HUES6 (cell line): ENCODE data around the gene CDS1.

ENCODE experiments used
- H3K27ac ChIP-seq: 2 replicates; pipeline ENCODE4 v1.7.0; 2013; ENCODE audit warnings: low read depth, mild to moderate bottlenecking, low read length, inconsistent platforms
- H3K27me3 ChIP-seq: 2 replicates; pipeline ENCODE4 v1.6.1; 2013; ENCODE audit warnings: low read length; ENCODE audit not compliant: control insufficient read depth, insufficient read depth
- H3K36me3 ChIP-seq: 2 replicates; pipeline ENCODE4 v1.6.1; 2013; ENCODE audit warnings: low read length; ENCODE audit not compliant: control insufficient read depth, insufficient read depth
- H3K4me1 ChIP-seq: 2 replicates; pipeline ENCODE4 v1.6.1; 2013; ENCODE audit warnings: low read length; ENCODE audit not compliant: control insufficient read depth, insufficient read depth
- H3K4me3 ChIP-seq: 2 replicates; pipeline ENCODE4 v1.5.1; 2013; ENCODE audit warnings: low read depth, low read length
- H3K9ac ChIP-seq: one replicate; pipeline ENCODE4 v1.6.1; 2013; ENCODE audit warnings: mild to moderate bottlenecking, low read length
- H3K9me3 ChIP-seq: 2 replicates; pipeline ENCODE4 v1.6.1; 2013; ENCODE audit warnings: low read depth, low read length; ENCODE audit not compliant: control insufficient read depth, insufficient read depth

Gene CDS1

GRCh38 chr4:84574069-84574720 is 8.7 kb upstream of the CDS1 start:
- Histone ChIP-seq H3K27ac (no peak overlapping the region), H3K36me3 (no peaks in the 10 kb centered on the region), H3K9ac (no peak overlapping the region), H3K9me3 (no peaks in the 10 kb centered on the region), H3K4me3 (no peak overlapping the region), H3K27me3 (no peaks in the 10 kb centered on the region), H3K4me1 (peaks cover 20% of the 10 kb centered on the region)

- Histone ChIP-seq H3K4me3 (no peak overlapping the region), H3K9ac (no peak overlapping the region)
Measured at GRCh38 chr4:84578540-84579402, 4.2 kb upstream of the CDS1 start.

GRCh38 chr4:84579403-84579776 is 3.5 kb upstream of the CDS1 start:
- Histone ChIP-seq H3K9ac (no peak overlapping the region), H3K27me3 (peaks cover 31% of the 10 kb centered on the region), H3K9me3 (no peaks in the 10 kb centered on the region), H3K27ac (no peak overlapping the region), H3K4me1 (peaks cover 23% of the 10 kb centered on the region), H3K4me3 (no peak overlapping the region), H3K36me3 (no peaks in the 10 kb centered on the region)

More at GRCh38 chr4:84578540-84579402, 4.2 kb upstream of the CDS1 start:
- Histone ChIP-seq H3K9me3 (no peaks in the 10 kb centered on the region), H3K27ac (no peak overlapping the region), H3K4me1 (peaks cover 24% of the 10 kb centered on the region), H3K27me3 (peaks cover 25% of the 10 kb centered on the region), H3K36me3 (no peaks in the 10 kb centered on the region)

DNA sequence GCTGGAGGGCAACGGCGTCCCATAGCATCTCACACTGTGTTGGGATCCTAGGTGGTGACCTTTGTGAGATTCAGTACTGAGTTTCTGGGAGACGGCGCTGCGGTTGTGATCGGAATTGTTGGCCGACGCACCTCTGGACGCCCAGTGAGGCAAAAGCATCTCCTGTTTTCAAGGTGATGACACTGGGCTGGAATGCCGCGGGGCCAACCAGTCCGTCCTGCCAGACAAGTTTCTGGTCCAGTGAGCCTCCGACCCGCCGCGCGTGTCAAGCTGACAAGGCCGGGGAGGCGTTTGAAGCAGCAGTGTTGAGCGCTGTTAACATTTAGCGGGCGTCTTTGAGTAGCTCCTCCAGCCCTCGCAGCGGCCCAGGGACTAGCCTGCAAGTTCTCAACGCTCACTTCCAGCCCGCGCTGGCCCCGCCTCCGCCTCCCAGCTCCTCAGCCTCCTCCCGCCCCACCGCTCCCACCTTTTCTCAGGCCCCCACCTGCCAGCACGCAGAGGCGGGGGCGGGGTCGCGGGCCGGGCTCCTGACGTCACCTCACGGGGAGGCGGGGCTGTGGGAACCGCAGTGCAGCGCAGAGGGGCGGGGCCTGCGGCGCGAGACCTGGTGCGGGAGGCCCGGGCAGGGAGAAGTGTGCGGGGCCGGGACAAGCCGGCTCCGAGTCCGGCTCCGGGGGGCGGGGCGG is 482 bp upstream of the CDS1 start:
- H3K27me3 ChIP-seq, result peaks cover 39% of the 10 kb centered on the region
- peak overlapping the region; percentile 95 for H3K4me3 ChIP-seq
- H3K9me3 ChIP-seq, result peaks cover 2% of the 10 kb centered on the region
- no peaks in the 10 kb centered on the region for H3K36me3 ChIP-seq
- peaks cover 35% of the 10 kb centered on the region for H3K4me1 ChIP-seq
- peak overlapping the region; percentile 32 for H3K9ac ChIP-seq
- H3K27ac ChIP-seq, result no peak overlapping the region

DNA sequence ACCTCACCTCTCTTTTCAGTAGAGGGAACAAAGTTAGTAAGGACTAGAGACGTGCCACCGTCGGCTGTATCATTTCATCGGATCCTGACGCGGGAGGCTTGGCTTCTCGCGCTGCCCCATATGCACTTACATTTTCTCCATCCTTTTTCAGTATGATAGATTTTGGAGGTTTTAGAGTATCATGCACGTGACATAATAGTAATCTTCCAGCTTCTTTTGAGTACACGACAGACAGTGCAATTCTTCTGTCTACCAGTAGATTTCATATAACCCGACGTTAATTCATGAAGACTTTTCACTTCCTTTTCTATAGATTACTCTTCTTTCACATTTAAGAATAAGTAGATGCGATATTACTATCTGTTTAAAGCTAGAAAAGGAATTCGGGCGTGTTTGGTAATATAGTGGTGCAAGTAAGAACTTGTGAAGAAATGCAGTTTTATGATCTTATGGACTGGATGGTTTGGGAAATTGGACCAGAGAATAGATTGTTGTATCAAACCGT is 1.0 kb downstream of the CDS1 start:
- Histone ChIP-seq H3K9ac (peak overlapping the region; percentile 81), H3K4me3 (peak overlapping the region; percentile 95), H3K36me3 (peaks cover 2% of the 10 kb centered on the region; the same call in 1 of the 2 replicates), H3K27me3 (peaks cover 39% of the 10 kb centered on the region), H3K4me1 (peaks cover 33% of the 10 kb centered on the region), H3K27ac (no peak overlapping the region), H3K9me3 (peaks cover 10% of the 10 kb centered on the region)

DNA sequence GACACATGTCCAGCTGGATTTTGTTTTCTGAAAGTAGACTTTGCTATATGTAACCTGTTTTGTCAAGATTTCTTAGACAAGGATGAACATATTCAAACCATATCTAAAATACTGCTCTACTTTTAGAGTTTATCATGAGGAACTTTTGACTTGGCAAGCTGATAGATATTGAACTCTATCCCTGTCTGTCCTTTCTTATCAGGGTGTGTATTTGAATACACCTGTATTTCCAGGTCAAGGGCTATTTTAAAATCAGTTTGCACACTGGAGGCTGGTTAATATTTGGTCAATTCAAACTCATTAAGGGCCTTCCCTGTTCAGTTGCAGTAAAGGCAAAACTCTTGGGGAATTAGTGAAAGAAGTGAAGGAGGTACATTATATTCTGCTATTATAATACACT is 2.3 kb downstream of the CDS1 start:
- H3K9ac ChIP-seq, result no peak overlapping the region
- H3K27me3 ChIP-seq, result peaks cover 39% of the 10 kb centered on the region
- peaks cover 26% of the 10 kb centered on the region for H3K4me1 ChIP-seq
- peaks cover 2% of the 10 kb centered on the region; the same call in 1 of the 2 replicates for H3K36me3 ChIP-seq
- 0 out of 2 replicates have a peak overlapping the region, but pooled peaks have one; percentile 95 for H3K4me3 ChIP-seq
- no peak overlapping the region for H3K27ac ChIP-seq
- peaks cover 10% of the 10 kb centered on the region for H3K9me3 ChIP-seq

DNA sequence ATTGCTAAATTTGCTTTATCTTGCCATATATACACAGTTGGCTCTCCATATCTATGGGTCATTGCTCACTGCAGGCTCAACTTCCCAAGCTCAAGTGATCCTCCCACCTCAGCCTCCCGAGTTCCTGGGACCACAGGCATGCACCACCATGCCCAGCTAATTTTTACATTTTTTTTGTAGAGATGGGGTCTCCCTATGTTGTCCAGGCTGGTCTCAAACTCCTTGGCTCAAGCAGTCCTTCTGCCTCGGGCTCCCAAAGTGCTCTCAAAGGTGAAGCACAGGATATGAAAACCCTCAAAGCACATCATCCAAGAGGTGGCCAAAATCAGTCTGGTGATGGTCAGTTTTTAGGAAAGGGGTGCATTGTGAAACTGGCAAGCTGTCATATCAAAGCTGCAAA is 11.8 kb downstream of the CDS1 start:
- Histone ChIP-seq H3K27me3 (no peaks in the 10 kb centered on the region), H3K9me3 (no peaks in the 10 kb centered on the region), H3K27ac (no peak overlapping the region), H3K9ac (no peak overlapping the region), H3K4me1 (peaks cover 14% of the 10 kb centered on the region), H3K4me3 (no peak overlapping the region), H3K36me3 (no peaks in the 10 kb centered on the region)

- H3K36me3 ChIP-seq, result no peaks in the 10 kb centered on the region
- H3K4me1 ChIP-seq, result peaks cover 14% of the 10 kb centered on the region
- H3K27me3 ChIP-seq, result no peaks in the 10 kb centered on the region
- H3K9ac ChIP-seq, result no peak overlapping the region
- H3K27ac ChIP-seq, result no peak overlapping the region
- H3K4me3 ChIP-seq, result no peak overlapping the region
- no peaks in the 10 kb centered on the region for H3K9me3 ChIP-seq
Measured at GRCh38 chr4:84596826-84597225, 13.9 kb downstream of the CDS1 start.

DNA sequence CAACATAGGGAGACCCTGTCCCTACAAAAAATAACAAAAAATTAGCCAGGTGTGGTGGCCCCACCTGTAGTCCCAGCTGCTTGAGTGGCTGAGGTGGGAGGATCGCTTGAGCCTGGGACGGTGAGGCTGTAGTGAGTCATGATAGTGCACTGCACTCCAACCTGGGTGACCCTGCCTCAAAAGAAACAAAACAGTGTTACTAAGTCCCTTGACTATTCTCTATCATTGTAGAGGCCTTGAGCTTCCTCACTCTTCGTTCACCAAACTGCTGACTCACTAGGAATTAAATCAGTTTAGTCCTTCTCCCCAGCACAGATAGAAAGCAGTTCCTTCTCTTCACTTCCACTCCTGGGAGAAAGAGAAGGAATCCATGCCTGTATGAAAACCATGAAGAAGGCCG is 14.5 kb downstream of the CDS1 start:
- no peaks in the 10 kb centered on the region for H3K36me3 ChIP-seq
- H3K4me1 ChIP-seq, result peaks cover 14% of the 10 kb centered on the region
- no peak overlapping the region; the same call in 1 of the 2 replicates for H3K27ac ChIP-seq
- H3K9me3 ChIP-seq, result no peaks in the 10 kb centered on the region
- no peak overlapping the region for H3K4me3 ChIP-seq
- H3K27me3 ChIP-seq, result no peaks in the 10 kb centered on the region
- H3K9ac ChIP-seq, result no peak overlapping the region

DNA sequence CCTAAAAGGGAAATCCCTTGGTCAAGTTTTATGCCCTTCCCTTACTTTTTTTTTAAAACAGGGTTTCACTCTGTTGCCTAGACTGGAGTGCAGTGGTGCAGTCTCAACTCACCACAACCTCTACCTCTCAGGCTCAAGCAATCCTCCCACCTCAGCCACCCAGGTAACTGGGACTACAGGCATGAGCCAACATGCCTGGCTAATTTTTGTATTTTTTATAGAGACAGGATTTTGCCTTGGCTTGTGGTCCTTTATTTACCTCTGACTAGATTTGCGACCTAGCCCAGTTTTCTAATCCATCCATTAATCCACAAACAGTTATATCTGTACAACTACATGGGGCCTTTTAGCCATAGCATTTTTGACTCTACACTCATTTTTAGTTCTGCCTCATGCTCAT is 23.7 kb downstream of the CDS1 start:
- H3K36me3 ChIP-seq, result peaks cover 18% of the 10 kb centered on the region
- no peaks in the 10 kb centered on the region for H3K27me3 ChIP-seq
- H3K4me3 ChIP-seq, result no peak overlapping the region
- no peak overlapping the region for H3K9ac ChIP-seq
- H3K4me1 ChIP-seq, result no peaks in the 10 kb centered on the region
- no peaks in the 10 kb centered on the region for H3K9me3 ChIP-seq
- H3K27ac ChIP-seq, result 0 out of 2 replicates have a peak overlapping the region, but pooled peaks have one; percentile 19
